HG02973 (cell line): ENCODE data around the gene ARPP21.
A peak's percentile ranks its signal among the peaks of the same experiment; 100 is the strongest.
"Not testable (repeated sequence)": the region's sequence is repeated elsewhere in the genome, so short reads cannot be mapped to it uniquely, and the experiment has no call there.

Experiments
- ATAC-seq: cut with Tn5 transposase; IDR thresholded peaks from one replicate; pipeline ENCODE4 v1.9.1; 2021; ENCODE audit warnings: moderate library complexity; ENCODE audit not compliant: unreplicated experiment

Gene ARPP21

GRCh38 chr3:35639254-35640186, at the start of gene ARPP21:
ARPP21 (plus strand) TSS chr3:35639525; CDS start chr3:35681752, 42,227 bp downstream.
- no peak for ATAC-seq

- peak; percentile 79 for ATAC-seq
Observed at GRCh38 chr3:35592589-35593295, 46.6 kb upstream of the ARPP21 start.

- no peak for ATAC-seq
Observed at GRCh38 chr3:35594739-35595138, 44.6 kb upstream of the ARPP21 start.

- no peak for ATAC-seq
Observed at GRCh38 chr3:35596335-35596995, 42.9 kb upstream of the ARPP21 start.

GRCh38 chr3:35597490-35597889, 41.8 kb upstream of the ARPP21 start:
- no peak for ATAC-seq

- ATAC-seq: no peak
Observed at GRCh38 chr3:35598804-35599203, 40.5 kb upstream of the ARPP21 start.

- ATAC-seq: no peak
Observed at GRCh38 chr3:35601959-35602358, 37.4 kb upstream of the ARPP21 start.

GRCh38 chr3:35602395-35602936, 36.9 kb upstream of the ARPP21 start:
- ATAC-seq: no peak

GRCh38 chr3:35616346-35616745, 23.0 kb upstream of the ARPP21 start:
- ATAC-seq: no peak

- ATAC-seq: no peak
Observed at GRCh38 chr3:35617370-35617769, 22.0 kb upstream of the ARPP21 start.

GRCh38 chr3:35620238-35620637, 19.1 kb upstream of the ARPP21 start:
- not testable (repeated sequence) for ATAC-seq

GRCh38 chr3:35624698-35625097, 14.6 kb upstream of the ARPP21 start:
- no peak for ATAC-seq

- no peak for ATAC-seq
Observed at GRCh38 chr3:35633332-35634124, 5.8 kb upstream of the ARPP21 start.

- ATAC-seq: no peak
Observed at GRCh38 chr3:35635407-35635806, 3.9 kb upstream of the ARPP21 start.

- ATAC-seq: no peak
Observed at GRCh38 chr3:35635926-35636683, 3.2 kb upstream of the ARPP21 start.

- ATAC-seq: no peak
Observed at GRCh38 chr3:35638251-35638979, 910 bp upstream of the ARPP21 start.

- no peak for ATAC-seq
Observed at GRCh38 chr3:35638980-35639253, 408 bp upstream of the ARPP21 start.

GRCh38 chr3:35640190-35641165, 1.2 kb downstream of the ARPP21 start:
- ATAC-seq: no peak
